NCI-H2196 treated with DMSO at 0.1 percent for 48 hours (cell line): ENCODE data around the gene MAP2.

Experiments used
- DNase-seq: peaks from one replicate; lab custom pipeline; 2025; ENCODE audit not compliant: unreplicated experiment; lab: John Stamatoyannopoulos, UW

The MAP2 gene

DNA sequence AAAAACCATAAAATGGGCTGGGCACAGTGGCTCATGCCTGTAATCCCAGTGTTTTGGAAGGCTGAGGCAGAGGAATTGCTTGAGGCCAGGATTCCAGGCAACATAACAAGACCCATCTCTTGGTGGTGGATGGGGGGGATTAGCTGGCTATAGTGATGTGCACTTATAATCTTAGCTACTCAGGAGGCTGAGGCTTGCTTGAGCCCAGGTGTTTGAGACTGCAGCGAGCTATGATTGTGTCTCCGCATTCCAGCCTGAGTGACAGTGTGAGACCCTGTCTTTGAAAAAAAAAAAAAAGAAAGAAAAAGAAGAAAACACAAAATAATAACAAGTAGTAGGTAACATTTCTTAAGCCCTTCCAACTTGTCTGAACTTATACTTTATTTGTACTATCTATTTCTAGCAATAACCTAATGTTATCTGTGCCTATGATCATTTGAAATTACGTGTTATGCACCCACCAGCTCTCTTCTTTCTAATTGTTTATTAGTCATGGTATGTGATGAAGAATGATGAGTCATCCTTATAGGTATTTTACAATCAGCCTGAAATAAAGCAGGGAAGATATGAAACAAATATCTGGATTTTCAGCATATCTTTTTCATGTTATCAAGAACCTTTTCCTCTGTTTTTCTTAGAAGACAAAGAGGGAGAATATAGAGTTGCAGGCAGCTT, 218.4 kb downstream of the MAP2 start:
- no peak for DNase-seq

DNA sequence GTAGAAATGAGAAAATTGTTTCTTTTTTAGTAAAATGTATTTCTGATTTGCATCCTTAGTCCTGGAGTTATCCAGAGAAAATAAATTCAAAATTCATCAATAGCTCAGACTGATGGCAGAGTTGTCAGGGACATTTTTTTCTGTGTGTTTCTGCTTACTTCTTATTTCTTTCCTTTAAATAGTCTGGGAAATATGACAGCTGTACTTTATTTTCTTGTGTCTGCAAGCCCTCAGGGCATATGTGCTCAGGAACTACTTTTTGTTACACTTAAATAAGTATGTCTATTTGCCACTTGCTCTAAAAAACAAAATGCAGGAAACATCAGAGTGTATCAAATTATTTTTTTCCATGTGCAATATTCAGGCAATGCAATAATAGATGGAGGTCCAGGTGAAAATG, 221.0 kb downstream of the MAP2 start:
- DNase-seq, result no peak

DNA sequence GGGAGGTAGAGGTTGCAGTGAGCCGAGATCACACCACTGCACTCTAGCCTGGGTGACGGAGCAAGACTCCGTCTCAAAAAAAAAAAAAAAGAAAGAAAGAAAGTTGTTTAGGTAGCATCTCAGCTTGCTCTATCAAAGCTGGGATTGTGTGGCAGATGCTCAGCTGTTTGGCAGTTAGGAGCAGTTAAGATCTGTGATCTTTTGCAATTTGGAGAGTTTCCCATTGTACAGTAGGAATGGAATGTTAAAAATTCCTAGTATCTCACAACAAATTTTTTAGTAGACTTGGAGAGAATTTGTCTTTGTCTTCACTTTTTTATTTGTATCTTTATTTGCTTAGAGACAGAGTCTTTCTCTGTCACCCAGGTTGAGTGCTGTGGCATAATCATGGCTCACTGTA, 224.9 kb downstream of the MAP2 start:
- DNase-seq, result no peak

DNA sequence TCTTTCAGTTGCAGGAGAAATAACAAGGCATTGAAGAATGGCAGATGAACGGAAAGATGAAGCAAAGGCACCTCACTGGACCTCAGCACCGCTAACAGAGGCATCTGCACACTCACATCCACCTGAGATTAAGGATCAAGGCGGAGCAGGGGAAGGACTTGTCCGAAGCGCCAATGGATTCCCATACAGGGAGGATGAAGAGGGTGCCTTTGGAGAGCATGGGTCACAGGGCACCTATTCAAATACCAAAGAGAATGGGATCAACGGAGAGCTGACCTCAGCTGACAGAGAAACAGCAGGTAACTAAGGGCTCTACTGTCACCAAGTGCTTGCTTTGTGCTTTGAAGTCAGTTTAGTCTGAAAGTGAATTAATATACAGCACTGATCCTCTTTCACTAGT, 229.3 kb downstream of the MAP2 start:
- DNase-seq, result no peak

DNA sequence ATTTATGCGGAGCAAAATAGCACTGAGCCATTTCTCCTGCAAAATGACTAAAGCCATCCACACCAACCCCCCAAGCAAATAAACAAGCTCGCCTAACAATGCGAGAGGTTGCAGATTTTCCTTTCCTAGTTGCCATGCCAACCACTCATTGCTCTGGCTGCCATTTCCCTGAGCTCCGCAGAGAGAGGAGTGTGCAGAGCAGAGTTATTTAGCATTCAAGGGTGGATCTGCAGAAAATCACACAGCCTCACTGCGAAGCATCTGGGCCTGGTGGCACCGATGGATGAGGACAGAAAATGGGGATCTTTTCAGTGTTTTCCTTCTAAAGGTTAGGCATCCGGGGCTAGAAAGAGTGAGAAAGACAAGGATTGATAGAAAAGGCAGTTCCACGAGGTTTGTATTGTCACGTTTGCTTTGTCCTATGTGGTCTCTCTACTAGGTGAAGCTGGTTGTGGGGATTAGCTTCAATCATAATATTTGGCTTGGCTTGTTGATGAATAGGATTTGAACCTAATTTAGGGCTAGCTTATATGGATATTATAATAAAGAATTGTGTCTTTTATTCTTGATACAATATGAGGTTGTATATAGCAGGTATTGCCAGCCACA, 237.5 kb downstream of the MAP2 start:
- peak; percentile 47 for DNase-seq

DNA sequence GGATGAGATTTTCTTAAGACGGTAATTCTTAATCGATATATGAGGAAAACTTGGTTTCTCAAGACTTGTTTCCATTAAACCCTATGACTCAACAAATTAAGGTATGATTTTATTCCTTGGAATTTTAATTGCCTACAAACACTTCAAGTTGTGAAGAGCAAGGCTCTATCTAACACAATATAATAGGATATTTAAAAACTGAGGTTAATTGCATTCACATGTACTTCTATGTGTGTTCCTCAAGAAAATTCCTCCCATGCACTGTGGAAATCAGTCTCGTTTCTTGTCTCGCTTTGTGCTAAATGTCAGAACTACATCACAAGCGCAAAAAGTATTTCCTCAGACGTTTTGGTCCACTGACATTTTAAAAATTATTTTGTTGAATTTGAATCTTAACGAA, 238.2 kb downstream of the MAP2 start:
- DNase-seq, result no peak

DNA sequence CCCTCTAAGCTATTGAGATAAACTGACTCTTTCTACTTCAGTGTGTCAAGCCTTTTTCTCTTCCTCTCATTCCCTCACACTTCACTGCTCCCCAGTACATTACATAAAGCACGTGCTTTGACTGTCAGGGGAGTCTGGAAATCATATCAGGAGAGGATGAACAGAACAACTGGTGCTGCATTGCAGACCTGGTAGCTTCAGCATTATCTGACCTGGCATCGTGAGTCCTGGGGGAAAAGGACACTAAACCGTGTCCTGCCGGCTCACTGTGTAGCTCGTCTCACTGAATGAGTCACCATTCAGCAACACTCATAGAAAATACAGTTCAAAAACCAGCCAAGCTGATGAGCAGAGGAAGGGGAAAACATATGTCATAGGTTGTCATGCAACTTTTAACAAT, 239.3 kb downstream of the MAP2 start:
- DNase-seq, result no peak

DNA sequence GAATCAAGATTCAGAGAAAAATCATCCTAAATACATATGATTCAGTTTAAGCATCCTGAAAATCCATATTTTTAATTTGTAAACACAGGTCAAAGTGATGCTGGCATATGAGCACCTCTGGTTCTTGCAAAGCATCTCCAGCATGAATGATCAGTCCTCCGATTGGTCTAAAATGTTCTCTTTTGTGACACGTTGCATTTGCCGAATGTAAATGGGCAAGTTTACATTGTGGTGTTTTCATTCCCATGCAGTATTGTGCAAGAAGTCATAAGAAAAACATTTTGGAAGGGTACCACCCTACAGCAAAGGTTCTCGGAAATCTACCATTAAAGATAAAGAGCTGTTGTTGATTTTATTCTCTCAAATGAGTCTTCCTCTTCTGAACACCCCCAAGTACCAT, 239.8 kb downstream of the MAP2 start:
- no peak for DNase-seq

DNA sequence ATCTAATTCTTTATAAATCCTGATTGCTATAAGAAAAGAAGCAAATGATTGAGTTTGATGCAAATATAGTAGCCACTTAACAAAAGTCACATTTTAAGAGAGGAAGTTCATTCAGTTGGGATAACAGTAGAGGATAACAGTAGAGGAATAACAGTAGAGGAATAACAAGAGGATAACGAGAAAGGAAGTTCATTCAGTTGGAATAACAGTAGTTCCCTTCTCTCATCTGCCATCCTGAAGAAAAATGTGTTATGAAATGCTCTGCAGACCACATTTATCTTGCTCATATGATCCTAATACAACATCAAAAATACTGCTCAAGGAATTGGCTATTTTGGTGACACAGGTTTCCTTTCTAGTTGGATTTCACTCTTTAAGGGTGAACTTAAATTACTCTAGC, 242.4 kb downstream of the MAP2 start:
- DNase-seq, result no peak

DNA sequence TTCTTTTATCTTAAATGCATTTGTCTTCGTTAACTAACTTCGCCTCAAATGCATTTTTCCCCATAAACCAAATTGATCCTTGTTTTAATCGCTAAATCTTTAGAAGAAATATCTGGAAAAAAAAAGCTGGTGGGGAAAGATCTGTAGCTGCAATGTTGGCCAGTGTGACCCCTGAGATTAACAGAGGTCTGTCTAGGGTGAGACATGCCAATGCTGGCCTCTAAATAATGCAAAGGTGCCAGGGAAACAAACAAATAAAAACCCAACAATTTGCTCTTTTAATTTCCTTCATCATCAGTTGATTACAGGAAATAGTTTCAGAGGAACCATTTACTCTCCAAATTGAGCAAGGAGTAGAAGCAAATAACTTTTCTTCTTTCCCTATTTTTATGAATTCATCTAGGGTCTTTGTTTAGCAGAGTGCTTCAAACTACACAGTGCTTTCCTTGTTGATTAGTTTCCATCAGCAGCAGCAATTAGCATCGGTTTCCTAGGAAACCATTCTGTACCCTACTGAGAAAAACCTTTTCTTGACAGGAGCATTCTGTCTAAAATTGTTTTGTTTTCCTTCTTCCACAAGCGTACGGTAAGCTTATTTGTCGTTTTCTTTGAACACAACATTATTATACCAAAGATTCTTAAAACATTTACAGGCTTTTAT, 247.3 kb downstream of the MAP2 start:
- no peak for DNase-seq

DNA sequence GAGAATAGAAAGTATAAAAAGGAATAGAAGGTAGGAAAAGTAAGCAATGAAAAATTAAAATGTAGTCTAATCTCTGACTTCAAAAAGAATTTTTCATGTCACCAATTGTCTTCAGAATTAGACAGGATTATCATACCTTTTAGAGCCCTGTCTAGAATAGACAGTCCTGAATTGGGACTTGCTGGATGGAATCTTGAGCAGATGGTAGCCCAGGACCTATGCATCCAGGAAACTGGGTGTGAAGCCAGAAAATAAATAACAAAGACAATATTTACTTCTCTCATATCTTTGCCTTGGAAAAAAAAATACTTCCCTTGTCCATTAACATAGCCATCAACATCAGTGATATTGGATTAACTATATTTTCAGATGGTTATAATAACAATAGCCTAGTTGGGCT, 250.0 kb downstream of the MAP2 start:
- DNase-seq, result no peak

DNA sequence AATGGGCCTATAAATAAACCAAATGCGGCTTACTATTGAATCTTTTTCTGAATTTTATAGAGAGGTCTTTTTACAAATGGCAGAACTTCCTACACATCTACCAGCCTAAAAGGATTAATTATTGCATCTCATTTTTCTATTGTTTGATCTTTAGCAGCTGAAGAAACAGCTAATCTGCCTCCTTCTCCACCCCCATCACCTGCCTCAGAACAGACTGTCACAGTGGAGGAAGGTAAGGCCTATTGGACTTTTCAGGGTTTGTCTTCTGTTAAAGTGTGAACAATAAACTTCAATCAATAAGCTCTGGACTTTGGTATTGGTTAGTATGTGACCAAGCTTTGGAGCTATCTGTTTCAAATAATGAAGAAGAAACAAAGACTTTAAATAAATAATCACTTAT, 256.7 kb downstream of the MAP2 start:
- DNase-seq, result no peak

DNA sequence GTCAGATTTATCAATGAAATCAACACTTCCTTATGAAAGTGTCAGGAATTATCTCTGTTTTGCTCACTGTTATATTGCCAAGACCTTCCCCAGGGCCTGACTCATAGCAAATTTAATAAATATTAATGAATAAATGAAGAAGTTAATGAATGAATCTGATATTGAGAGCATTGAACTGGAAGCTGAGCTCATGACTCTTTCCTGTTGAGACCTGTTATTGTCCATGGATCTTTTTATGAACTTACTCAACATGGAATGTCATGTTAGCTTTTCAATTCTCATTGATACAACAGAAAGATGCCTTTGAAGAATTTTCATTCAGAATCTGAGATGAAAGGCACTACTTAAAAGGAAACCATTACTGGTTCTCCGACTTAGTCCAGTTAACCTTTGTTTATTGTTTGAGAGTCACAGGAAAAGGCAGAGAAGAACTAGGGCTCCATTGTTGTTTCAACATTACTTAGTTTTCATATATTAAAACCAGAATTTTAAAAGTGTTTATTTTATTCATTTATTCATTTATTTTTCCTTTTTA, 257.4 kb downstream of the MAP2 start:
- no peak for DNase-seq

DNA sequence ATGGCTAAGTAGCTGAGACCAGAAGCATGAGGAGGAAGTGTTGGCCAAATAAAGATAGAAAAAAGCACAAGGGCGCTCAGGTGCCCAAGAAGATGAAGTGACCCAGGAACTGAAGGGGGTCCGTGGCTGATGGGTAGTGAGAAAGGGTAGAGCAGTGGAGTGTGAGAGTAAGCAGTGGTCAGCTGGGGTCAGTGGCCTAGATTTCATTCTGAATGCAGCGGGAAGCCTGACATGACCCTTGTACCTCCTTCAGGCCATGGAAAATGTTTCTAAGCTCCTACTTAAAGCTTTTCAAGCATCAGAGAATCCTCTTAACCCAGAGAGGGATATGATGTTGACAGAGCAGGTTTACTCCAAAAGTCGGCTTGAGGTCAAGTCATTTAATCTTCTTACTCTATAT, 258.8 kb downstream of the MAP2 start:
- no peak for DNase-seq

DNA sequence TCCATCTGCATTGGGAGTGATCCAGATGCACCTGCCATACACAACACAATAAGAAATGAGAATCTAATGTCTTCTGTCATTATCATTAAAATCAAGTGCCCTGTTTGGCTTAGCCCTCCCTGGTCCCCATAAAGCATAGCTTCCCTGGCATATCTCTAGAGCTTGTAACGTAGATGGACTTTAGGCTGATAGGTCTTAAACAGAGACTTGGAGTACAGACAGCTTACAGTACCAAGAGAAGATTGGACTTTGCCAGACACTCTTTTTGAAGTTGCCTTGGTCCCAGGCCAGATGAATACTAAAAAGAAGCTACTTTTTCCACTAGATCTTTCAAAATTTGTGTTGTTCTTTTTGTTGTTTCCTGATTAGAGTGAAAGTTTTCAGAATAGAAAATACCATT, 261.5 kb downstream of the MAP2 start:
- DNase-seq, result no peak

DNA sequence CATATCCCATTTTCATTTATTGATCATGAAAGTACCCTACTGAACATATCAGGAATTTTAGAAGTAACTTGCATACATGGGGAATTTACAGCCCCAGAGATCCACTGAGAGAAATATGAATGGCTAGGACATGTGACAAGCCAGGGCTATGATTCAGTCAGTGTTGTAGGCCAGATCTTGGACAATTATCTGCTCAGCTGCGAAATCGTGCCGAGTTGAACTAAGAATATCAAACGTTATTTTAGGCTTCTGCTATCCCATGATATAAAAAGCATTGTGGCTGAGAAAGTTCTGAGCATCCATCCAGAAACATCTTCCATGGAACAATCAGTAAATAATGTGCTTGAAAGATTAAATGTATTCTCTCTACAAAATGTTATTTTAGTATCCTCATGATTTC, 262.1 kb downstream of the MAP2 start:
- DNase-seq, result no peak

DNA sequence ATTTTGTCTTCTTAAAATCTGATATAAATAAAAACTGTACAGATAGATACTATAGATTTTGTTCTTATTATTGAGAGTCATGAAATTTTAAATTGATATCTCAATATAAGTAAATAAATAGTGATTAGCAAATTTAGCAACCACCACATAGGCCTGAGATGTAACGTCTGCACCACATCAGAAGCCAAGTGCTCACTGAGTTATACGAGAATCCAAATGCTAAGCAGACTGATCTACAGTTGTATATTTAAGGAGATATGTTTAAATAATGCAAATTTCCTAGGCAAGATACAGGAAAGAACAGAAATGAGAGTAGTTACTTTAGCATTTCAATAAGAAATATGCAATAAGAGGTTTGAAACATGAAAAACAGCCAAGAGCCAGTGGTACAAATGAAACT, 262.6 kb downstream of the MAP2 start:
- no peak for DNase-seq

DNA sequence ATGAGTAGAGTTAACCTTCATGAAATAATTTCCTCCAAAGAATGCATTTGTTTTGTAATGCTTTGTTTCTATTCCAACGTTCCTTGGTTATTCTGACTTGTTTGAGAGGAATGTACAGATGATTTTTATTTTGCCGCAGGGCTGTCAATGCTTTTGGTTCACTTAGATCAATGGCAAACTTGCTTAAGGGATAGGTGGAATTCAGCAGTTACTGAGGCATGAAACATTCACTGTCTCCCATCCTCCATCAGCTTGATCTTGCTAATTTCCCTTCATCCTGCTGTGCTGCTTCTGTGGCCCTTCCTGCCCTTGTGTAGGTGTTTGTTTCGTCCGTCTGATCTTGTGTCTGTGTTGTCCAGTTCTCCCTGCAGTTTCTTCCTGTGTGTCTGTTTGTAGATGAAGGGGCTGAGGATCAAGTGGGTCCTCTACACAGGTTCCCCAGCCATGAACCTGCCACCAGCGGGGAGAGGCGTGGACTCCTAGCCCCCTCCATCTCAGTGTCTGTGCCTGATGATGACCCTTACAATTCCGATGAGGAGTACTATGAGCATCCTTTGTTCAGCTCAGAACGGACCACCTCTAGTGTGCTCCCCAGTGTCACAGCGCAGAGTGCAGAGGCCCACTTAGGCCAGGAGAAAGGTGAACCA, 263.6 kb downstream of the MAP2 start:
- no peak for DNase-seq

DNA sequence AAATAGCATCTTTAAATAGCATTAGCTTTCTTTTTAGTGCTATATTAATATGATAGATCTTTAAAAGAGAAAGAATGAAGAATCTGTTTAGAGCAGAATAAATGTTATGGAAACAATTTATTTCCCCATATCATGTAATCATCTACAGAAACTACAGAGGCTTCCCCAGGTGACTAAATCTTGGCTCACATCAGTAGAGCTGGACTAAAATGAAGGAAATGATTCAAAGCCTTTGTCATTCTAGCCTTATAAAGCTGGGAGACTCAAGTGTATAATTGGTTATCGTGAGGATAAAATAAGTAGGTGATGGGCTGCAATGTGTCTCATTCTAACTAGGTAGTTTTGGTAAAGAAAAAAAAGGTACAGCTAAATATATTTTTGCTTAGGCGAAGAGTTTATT, 264.5 kb downstream of the MAP2 start:
- no peak for DNase-seq

DNA sequence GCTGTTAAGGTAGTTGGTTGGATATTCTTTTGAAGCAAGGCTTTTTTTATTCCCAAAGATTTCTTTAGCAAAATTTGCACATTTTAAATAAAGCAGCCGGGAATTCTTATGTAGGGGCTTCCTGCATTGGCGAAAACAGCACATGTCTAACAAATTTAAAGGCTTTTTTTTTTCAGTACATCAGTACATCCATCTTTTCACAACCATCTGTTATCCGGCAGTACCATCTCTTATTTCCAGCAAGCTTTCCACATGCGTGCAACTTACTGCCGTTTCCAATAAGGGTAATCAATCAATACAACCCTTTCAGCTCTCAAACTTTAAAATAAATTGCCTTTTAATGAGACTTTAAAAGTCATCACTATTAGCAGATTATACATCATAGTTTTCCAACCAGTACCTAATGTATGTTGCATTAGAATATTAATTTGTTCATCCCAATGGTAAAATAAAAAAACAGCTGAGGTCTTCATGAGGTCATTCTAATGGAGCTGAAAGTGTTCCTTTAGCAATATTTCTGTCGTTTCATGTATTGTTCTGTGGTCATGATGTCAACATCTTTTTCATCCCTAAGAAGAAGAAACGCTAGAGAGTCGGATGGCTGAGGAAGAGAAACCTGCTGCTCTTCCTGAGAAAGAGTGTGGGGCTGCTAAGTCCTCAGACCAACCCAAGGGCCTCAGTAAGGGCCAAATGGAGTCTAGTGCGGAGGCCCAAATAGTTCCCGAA, 266.3 kb downstream of the MAP2 start:
- DNase-seq, result no peak

DNA sequence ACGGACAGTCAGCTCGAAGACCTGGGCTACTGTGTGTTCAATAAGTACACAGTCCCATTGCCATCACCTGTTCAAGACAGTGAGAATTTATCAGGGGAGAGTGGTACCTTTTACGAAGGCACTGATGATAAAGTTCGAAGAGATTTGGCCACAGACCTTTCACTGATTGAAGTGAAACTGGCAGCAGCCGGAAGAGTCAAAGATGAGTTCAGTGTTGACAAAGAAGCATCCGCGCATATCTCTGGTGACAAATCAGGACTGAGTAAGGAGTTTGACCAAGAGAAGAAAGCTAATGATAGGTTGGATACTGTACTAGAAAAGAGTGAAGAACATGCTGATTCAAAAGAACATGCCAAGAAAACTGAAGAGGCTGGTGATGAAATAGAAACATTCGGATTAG, 270.9 kb downstream of the MAP2 start:
- no peak for DNase-seq
